BJ (cell line): ENCODE measurements around the gene PPT1. TPM values are rescaled to one million over a fixed set of nuclear protein-coding genes. Genes with fewer than 3 reads are reported as not detected.

Experiments
- CTCF ChIA-PET: fragments of 350-600 bp; formaldehyde crosslinking; extraction: SDS; loops from one replicate; lab custom pipeline; 2021; ENCODE audit warnings: antibody characterized with exemption, inconsistent platforms; lab: Yijun Ruan, JAX
- POLR2A ChIA-PET: fragments of 300-600 bp; sonication (Branson Sonifier 250); formaldehyde crosslinking; extraction: SDS; loops from one replicate; lab custom pipeline; 2021; ENCODE audit warnings: antibody characterized with exemption; lab: Charles Lee
- DNase-seq: peaks from one replicate; pipeline ENCODE4 v3.0.0-alpha.2; 2011; ENCODE audit warnings: low read depth
- H3K27me3 ChIP-seq: 2 replicates; pipeline ENCODE4 v1.6.0; 2011; ENCODE audit warnings: low read length; ENCODE audit not compliant: control insufficient read depth, insufficient read depth
- H3K36me3 ChIP-seq: 2 replicates; pipeline ENCODE4 v1.5.1; 2011; ENCODE audit warnings: low read length; ENCODE audit not compliant: control insufficient read depth, insufficient read depth
- H3K4me3 ChIP-seq: 2 replicates; pipeline ENCODE4 v1.5.1; 2011; ENCODE audit warnings: low read depth, mild to moderate bottlenecking, control low read depth, low read length
- CTCF ChIP-seq: IDR thresholded peaks from 2 replicates; pipeline ENCODE4 v1.5.1; 2011; ENCODE audit warnings: low read depth, mild to moderate bottlenecking, control low read depth, inconsistent platforms, low read length, moderate library complexity; ENCODE audit not compliant: insufficient read depth
- polyA plus RNA-seq: library from polyadenylated mRNA; depleted of rRNA; stranded (reverse); fragments of >200 nt; gene quantifications from 2 replicates; pipeline ENCODE4 v1.2.3, GENCODE V29; 2011

The PPT1 gene
- polyA plus RNA-seq, 1 experiment: 46.6 TPM

- no peak for DNase-seq
- no peak for TF ChIP-seq CTCF
- H3K4me3 ChIP-seq: no peak overlapping the region
- CTCF ChIA-PET: interaction anchor here (0.6 to 1.2 kb wide), 4 partner anchors 9 to 430 kb away, joined by 3 to 4 read pairs (median 3); no protein-coding TSS in a partner anchor
- H3K27me3 ChIP-seq: no peaks in the 10 kb centered on the region
- no peaks in the 10 kb centered on the region for H3K36me3 ChIP-seq
- POLR2A ChIA-PET: no interaction called here
These were observed 46.2 kb downstream of the PPT1 start for GRCh38 chr1:40050863-40051262.

DNA sequence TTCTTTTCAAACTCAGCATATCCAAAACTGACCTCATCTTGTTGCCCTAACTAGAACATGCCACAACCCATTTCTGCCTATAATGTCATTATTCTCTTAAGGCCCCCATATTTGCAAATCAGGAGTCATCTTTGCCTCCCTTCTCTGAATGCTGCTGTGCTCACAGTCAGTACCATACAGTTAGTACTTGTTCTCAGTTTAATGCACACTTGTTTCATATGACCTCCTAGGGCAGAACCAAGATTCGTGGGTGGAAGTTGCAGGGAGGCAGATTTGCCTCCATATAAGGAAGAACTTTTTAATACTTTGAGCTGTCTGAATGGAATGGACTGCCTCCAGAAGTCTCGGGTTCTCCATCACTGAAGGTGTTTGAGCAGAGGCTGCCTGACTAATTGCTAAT lies 47.3 kb downstream of the PPT1 start:
- Histone ChIP-seq H3K36me3 (no peaks in the 10 kb centered on the region), H3K4me3 (no peak overlapping the region), H3K27me3 (no peaks in the 10 kb centered on the region)
- ChIA-PET POLR2A (interaction anchor here (0.8 kb wide), 1 partner anchor 9 kb away, joined by 3 read pairs; the partner anchor contains the start of gene CAP1), CTCF (interaction anchor here (0.8 to 1.3 kb wide), 4 partner anchors 8 to 152 kb away, joined by 3 to 7 read pairs (median 3); no protein-coding TSS in a partner anchor)
- DNase-seq: no peak
- TF ChIP-seq CTCF: no peak

GRCh38 chr1:40047769-40048168 lies 49.3 kb downstream of the PPT1 start:
- ChIA-PET CTCF (interaction anchor here (0.7 to 1.2 kb wide), 3 partner anchors 9 to 32 kb away, joined by 3 to 4 read pairs (median 3); no protein-coding TSS in a partner anchor), POLR2A (no interaction called here)
- Histone ChIP-seq H3K4me3 (no peak overlapping the region), H3K36me3 (0 out of 2 replicates have a peak, but pooled peaks cover 1% of the 10 kb centered on the region), H3K27me3 (no peaks in the 10 kb centered on the region)
- no peak for DNase-seq
- no peak for TF ChIP-seq CTCF

GRCh38 chr1:40047276-40047675 lies 49.8 kb downstream of the PPT1 start:
- DNase-seq: no peak
- Histone ChIP-seq H3K27me3 (no peaks in the 10 kb centered on the region), H3K4me3 (no peak overlapping the region), H3K36me3 (0 out of 2 replicates have a peak, but pooled peaks cover 1% of the 10 kb centered on the region)
- TF ChIP-seq CTCF: no peak
- CTCF ChIA-PET: interaction anchor here (0.6 to 1.2 kb wide), 5 partner anchors 10 to 455 kb away, joined by 3 to 6 read pairs (median 3); no protein-coding TSS in a partner anchor
- POLR2A ChIA-PET: no interaction called here

DNA sequence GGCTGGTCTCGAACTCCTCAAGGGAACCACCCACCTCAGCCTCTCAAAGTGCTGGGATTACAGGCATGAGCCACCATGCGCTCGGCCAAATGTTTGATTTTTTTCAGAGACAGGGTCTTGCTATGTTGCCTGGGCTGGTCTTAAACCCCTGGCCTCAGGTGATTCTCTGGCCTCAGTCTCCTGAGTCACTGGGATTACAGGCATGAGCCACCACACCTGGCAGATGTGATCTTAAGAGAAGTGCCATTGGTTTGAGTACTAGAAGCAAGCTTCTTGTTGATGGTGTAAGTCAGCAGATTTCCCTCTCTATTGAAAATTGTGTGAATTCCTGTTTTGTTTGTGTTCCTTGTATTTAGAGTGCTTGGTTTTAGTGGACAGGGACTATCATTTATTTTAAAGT lies 51.3 kb downstream of the PPT1 start:
- POLR2A ChIA-PET: no interaction called here
- no peak for TF ChIP-seq CTCF
- CTCF ChIA-PET: no interaction called here
- no peaks in the 10 kb centered on the region for H3K27me3 ChIP-seq
- H3K36me3 ChIP-seq: 0 out of 2 replicates have a peak, but pooled peaks cover 1% of the 10 kb centered on the region
- DNase-seq: no peak
- H3K4me3 ChIP-seq: no peak overlapping the region
